Right cardiac atrium (tissue), 5 donors: ENCODE data around the gene TMCC3. TPM values are rescaled to one million over a fixed set of nuclear protein-coding genes. Genes with fewer than 3 reads are reported as not detected.

Source experiments
- ATAC-seq, 2 donors: fragments of 200-7000 bp; cut with Tn5 transposase; one replicate each; pipeline versions ENCODE4 v1.8.0 to v1.9.1; 2020; ENCODE audit warnings: moderate library complexity in 2 of 2, mild to moderate bottlenecking in 1 of 2
- DNase-seq, 3 donors: peaks; one replicate each; pipeline ENCODE4 v3.0.0-alpha.2; 2020
- H3K27ac ChIP-seq: one replicate; pipeline ENCODE4 v1.5.1; 2013; ENCODE audit warnings: mild to moderate bottlenecking, low read length, control low read depth, moderate library complexity
- H3K27me3 ChIP-seq: one replicate; pipeline ENCODE4 v1.6.1; 2013; ENCODE audit not compliant: control insufficient read depth, insufficient read depth
- H3K4me1 ChIP-seq: one replicate; pipeline ENCODE4 v1.6.1; 2013; ENCODE audit warnings: low read length; ENCODE audit not compliant: control insufficient read depth, insufficient read depth
- H3K4me3 ChIP-seq: one replicate; pipeline ENCODE4 v1.5.1; 2013; ENCODE audit warnings: low read length, control low read depth
- H3K9me3 ChIP-seq: one replicate; pipeline ENCODE4 v1.6.1; 2013; ENCODE audit warnings: low read length; ENCODE audit not compliant: control insufficient read depth
- WGBS: extraction: QIAGEN DNeasy Blood & Tissue Kit; methylation state at CpG from one replicate; pipeline ENCODE4 v1.1.7; 2013; 5-methylcytosine and 5-hydroxymethylcytosine counted together
- intact Hi-C, 4 donors: fragments of 100-400 bp; cut with DNase I; formaldehyde crosslinking; loops; one replicate each; pipeline versions ENCODE4 v1.11.0 to v1.14.0; 2022 to 2023
- polyA plus RNA-seq: library from polyadenylated mRNA; stranded (reverse); fragments of 200-250 nt; gene quantifications from one replicate; pipeline ENCODE4 v1.2.3, GENCODE V29; 2013
- total RNA-seq, 4 donors: library from RNA; stranded (reverse); fragmentation: NEBNext Ultra II Directional; extraction: Animal tissue kit (Norgen Biotek cat#: 25700); gene quantifications; one replicate each; pipeline ENCODE4 v1.2.1, GENCODE V29; 2021
- donor health status: healthy with polysubstance abuse.
- donor health status: DM: no; HTN: yes; CAD: no.
- donor health status: DM: no; HTN: no; CAD: no.
- donor health status: DM: no; HTN: yes; CAD: no; lungs with severe emphysema.
- donor health status: DM: yes; HTN: yes; CAD: no.

TMCC3 gene
- total and polyA plus RNA-seq, 5 donors = 1.7 to 6.7 (median 3.3) TPM

- H3K27ac ChIP-seq = no peak overlapping the region
- no peak for DNase-seq
- ATAC-seq = no peak
- H3K4me3 ChIP-seq = no peak overlapping the region
- H3K9me3 ChIP-seq = no peaks in the 10 kb centered on the region
- peaks cover 2% of the 10 kb centered on the region for H3K4me1 ChIP-seq
- intact Hi-C loops = no loop called here
- no peaks in the 10 kb centered on the region for H3K27me3 ChIP-seq
- 60% methylated on average over 6 of the region's 6 CpGs for WGBS
These were observed 36.7 kb upstream of the TMCC3 start for GRCh38 chr12:94686834-94687628.

- H3K4me1 ChIP-seq = no peaks in the 10 kb centered on the region
- ATAC-seq = no peak
- 93% methylated on average over 7 of the region's 7 CpGs for WGBS
- no peak overlapping the region for H3K27ac ChIP-seq
- H3K27me3 ChIP-seq = no peaks in the 10 kb centered on the region
- no peak for DNase-seq
- intact Hi-C loops = no loop called here
- H3K4me3 ChIP-seq = no peak overlapping the region
- no peaks in the 10 kb centered on the region for H3K9me3 ChIP-seq
These were observed 34.2 kb upstream of the TMCC3 start for GRCh38 chr12:94684416-94685142.

- ATAC-seq (no peak), DNase-seq (no peak)
- 84% methylated on average over 4 of the region's 4 CpGs for WGBS
- H3K27ac ChIP-seq = no peak overlapping the region
- peaks cover 4% of the 10 kb centered on the region for H3K4me1 ChIP-seq
- intact Hi-C loops = no loop called here
- no peaks in the 10 kb centered on the region for H3K27me3 ChIP-seq
- no peak overlapping the region for H3K4me3 ChIP-seq
- H3K9me3 ChIP-seq = no peaks in the 10 kb centered on the region
These were observed 29.3 kb upstream of the TMCC3 start for GRCh38 chr12:94679554-94680195.

- Histone ChIP-seq H3K9me3 (no peaks in the 10 kb centered on the region), H3K4me1 (peaks cover 4% of the 10 kb centered on the region), H3K27me3 (no peaks in the 10 kb centered on the region), H3K4me3 (no peak overlapping the region), H3K27ac (no peak overlapping the region)
- DNase-seq = no peak
- WGBS = 95% methylated on average over 6 of the region's 6 CpGs
- intact Hi-C loops = no loop called here
- no peak for ATAC-seq
These were observed 28.5 kb upstream of the TMCC3 start for GRCh38 chr12:94678849-94679248.

GRCh38 chr12:94678379-94678778, 28.0 kb upstream of the TMCC3 start:
- ATAC-seq (no peak), DNase-seq (no peak)
- intact Hi-C loops = no loop called here
- no peaks in the 10 kb centered on the region for H3K9me3 ChIP-seq
- peaks cover 4% of the 10 kb centered on the region for H3K4me1 ChIP-seq
- H3K27ac ChIP-seq = no peak overlapping the region
- 76% methylated on average over 9 of the region's 9 CpGs for WGBS
- H3K27me3 ChIP-seq = no peaks in the 10 kb centered on the region
- no peak overlapping the region for H3K4me3 ChIP-seq

- DNase-seq (no peak), ATAC-seq (no peak)
- H3K27me3 ChIP-seq = no peaks in the 10 kb centered on the region
- peaks cover 4% of the 10 kb centered on the region for H3K4me1 ChIP-seq
- no peak overlapping the region for H3K4me3 ChIP-seq
- intact Hi-C loops = no loop called here
- 85% methylated on average over 1 of the region's 1 CpG for WGBS
- no peak overlapping the region for H3K27ac ChIP-seq
- no peaks in the 10 kb centered on the region for H3K9me3 ChIP-seq
These were observed 27.4 kb upstream of the TMCC3 start for GRCh38 chr12:94677778-94678177.

- no peak overlapping the region for H3K27ac ChIP-seq
- H3K4me3 ChIP-seq = no peak overlapping the region
- no peaks in the 10 kb centered on the region for H3K9me3 ChIP-seq
- no peaks in the 10 kb centered on the region for H3K27me3 ChIP-seq
- H3K4me1 ChIP-seq = peaks cover 4% of the 10 kb centered on the region
- DNase-seq = no peak
- no peak for ATAC-seq
- intact Hi-C loops = no loop called here
- 98% methylated on average over 2 of the region's 2 CpGs for WGBS
These were observed 26.6 kb upstream of the TMCC3 start for GRCh38 chr12:94676922-94677321.

GRCh38 chr12:94676031-94676641, 25.8 kb upstream of the TMCC3 start:
- Histone ChIP-seq H3K9me3 (no peaks in the 10 kb centered on the region), H3K27me3 (no peaks in the 10 kb centered on the region), H3K27ac (peak overlapping the region; percentile 30), H3K4me3 (no peak overlapping the region), H3K4me1 (peaks cover 4% of the 10 kb centered on the region)
- 53% methylated on average over 9 of the region's 9 CpGs for WGBS
- peak; percentile 67 to 86 for ATAC-seq
- intact Hi-C loops = no loop called here
- DNase-seq = peak; percentile 66 to 78 (median 69)

GRCh38 chr12:94674835-94675234, 24.5 kb upstream of the TMCC3 start:
- peaks cover 4% of the 10 kb centered on the region for H3K4me1 ChIP-seq
- no peaks in the 10 kb centered on the region for H3K27me3 ChIP-seq
- 21% methylated on average over 6 of the region's 6 CpGs for WGBS
- ATAC-seq (peak; percentile 76 to 85), DNase-seq (peak; percentile 60 to 74 (median 73))
- H3K27ac ChIP-seq = no peak overlapping the region
- intact Hi-C loops = no loop called here
- H3K9me3 ChIP-seq = no peaks in the 10 kb centered on the region
- H3K4me3 ChIP-seq = no peak overlapping the region

- H3K27me3 ChIP-seq = no peaks in the 10 kb centered on the region
- H3K4me1 ChIP-seq = peaks cover 4% of the 10 kb centered on the region
- no peak for DNase-seq
- peak; percentile 32 to 34 for ATAC-seq
- H3K9me3 ChIP-seq = no peaks in the 10 kb centered on the region
- no peak overlapping the region for H3K4me3 ChIP-seq
- no peak overlapping the region for H3K27ac ChIP-seq
- intact Hi-C loops = no loop called here
- 24% methylated on average over 2 of the region's 2 CpGs for WGBS
These were observed 23.7 kb upstream of the TMCC3 start for GRCh38 chr12:94674051-94674451.

- no peak for ATAC-seq
- intact Hi-C loops = no loop called here
- no peak overlapping the region for H3K4me3 ChIP-seq
- peaks cover 4% of the 10 kb centered on the region for H3K4me1 ChIP-seq
- no peaks in the 10 kb centered on the region for H3K9me3 ChIP-seq
- DNase-seq = no peak
- H3K27ac ChIP-seq = no peak overlapping the region
- no peaks in the 10 kb centered on the region for H3K27me3 ChIP-seq
- WGBS = 66% methylated on average over 4 of the region's 4 CpGs
These were observed 23.1 kb upstream of the TMCC3 start for GRCh38 chr12:94673496-94673895.
